ENCODE results near the gene ZNF614.
A peak's percentile ranks its signal among the peaks of the same experiment; 100 is the strongest.

Gene ZNF614

GRCh38 chr19:51994048-51994644 is 34.0 kb downstream of the ZNF614 start:
- TF ChIP-seq SPI1 (IDR thresholded peaks at IDR 0.05; ENCODE audit: borderline replicate concordance, low read depth), result no peak
- no peak for TF ChIP-seq GABPA (IDR thresholded peaks at IDR 0.05; ENCODE audit: low read depth)
- TF ChIP-seq, protein P1, sequence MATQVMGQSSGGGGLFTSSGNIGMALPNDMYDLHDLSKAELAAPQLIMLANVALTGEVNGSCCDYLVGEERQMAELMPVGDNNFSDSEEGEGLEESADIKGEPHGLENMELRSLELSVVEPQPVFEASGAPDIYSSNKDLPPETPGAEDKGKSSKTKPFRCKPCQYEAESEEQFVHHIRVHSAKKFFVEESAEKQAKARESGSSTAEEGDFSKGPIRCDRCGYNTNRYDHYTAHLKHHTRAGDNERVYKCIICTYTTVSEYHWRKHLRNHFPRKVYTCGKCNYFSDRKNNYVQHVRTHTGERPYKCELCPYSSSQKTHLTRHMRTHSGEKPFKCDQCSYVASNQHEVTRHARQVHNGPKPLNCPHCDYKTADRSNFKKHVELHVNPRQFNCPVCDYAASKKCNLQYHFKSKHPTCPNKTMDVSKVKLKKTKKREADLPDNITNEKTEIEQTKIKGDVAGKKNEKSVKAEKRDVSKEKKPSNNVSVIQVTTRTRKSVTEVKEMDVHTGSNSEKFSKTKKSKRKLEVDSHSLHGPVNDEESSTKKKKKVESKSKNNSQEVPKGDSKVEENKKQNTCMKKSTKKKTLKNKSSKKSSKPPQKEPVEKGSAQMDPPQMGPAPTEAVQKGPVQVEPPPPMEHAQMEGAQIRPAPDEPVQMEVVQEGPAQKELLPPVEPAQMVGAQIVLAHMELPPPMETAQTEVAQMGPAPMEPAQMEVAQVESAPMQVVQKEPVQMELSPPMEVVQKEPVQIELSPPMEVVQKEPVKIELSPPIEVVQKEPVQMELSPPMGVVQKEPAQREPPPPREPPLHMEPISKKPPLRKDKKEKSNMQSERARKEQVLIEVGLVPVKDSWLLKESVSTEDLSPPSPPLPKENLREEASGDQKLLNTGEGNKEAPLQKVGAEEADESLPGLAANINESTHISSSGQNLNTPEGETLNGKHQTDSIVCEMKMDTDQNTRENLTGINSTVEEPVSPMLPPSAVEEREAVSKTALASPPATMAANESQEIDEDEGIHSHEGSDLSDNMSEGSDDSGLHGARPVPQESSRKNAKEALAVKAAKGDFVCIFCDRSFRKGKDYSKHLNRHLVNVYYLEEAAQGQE (IDR thresholded peaks at IDR 0.05; ENCODE audit: insufficient replicate concordance, low read depth), result no peak
- no peak for TF ChIP-seq POLR2AphosphoS5 (IDR thresholded peaks at IDR 0.05; ENCODE audit: low read depth)
- TF ChIP-seq, protein P2, sequence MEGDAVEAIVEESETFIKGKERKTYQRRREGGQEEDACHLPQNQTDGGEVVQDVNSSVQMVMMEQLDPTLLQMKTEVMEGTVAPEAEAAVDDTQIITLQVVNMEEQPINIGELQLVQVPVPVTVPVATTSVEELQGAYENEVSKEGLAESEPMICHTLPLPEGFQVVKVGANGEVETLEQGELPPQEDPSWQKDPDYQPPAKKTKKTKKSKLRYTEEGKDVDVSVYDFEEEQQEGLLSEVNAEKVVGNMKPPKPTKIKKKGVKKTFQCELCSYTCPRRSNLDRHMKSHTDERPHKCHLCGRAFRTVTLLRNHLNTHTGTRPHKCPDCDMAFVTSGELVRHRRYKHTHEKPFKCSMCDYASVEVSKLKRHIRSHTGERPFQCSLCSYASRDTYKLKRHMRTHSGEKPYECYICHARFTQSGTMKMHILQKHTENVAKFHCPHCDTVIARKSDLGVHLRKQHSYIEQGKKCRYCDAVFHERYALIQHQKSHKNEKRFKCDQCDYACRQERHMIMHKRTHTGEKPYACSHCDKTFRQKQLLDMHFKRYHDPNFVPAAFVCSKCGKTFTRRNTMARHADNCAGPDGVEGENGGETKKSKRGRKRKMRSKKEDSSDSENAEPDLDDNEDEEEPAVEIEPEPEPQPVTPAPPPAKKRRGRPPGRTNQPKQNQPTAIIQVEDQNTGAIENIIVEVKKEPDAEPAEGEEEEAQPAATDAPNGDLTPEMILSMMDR (IDR thresholded peaks at IDR 0.05; ENCODE audit: insufficient read depth, low read length), result no peak
- no peak overlapping the region for H3K27ac ChIP-seq (replicated peaks)
- no peaks in the 10 kb centered on the region for H3K27me3 ChIP-seq (ENCODE audit: insufficient read depth, poor library complexity, severe bottlenecking)
- DNase-seq (ENCODE audit: low read depth in 1 of 2, low spot score in 1 of 2), result no peak
- H3K4me3 ChIP-seq (replicated peaks; ENCODE audit: insufficient read depth, low read length), result no peak overlapping the region

DNA sequence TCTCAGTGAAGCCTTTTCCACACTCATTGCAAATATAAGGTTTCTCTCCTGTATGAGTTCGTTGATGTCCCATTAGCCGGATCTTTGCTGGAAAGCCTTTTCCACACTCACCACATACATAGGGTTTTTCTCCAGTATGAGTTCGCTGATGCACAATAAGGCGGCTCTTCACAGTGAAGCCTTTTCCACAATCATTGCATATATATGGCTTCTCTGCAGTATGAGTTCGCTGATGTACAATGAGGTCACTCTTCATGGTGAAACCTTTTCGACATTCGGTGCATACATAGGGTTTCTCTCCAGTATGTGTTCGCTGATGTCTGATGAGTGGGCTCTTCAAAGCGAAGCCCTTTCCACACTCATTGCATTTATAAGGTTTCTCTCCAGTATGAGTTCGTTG is 34.8 kb downstream of the ZNF614 start:
- Histone ChIP-seq H3K4me3 (replicated peaks; ENCODE audit: insufficient read depth, low read length) (no peak overlapping the region), H3K27ac (replicated peaks) (no peak overlapping the region), H3K27me3 (ENCODE audit: insufficient read depth, poor library complexity, severe bottlenecking) (no peaks in the 10 kb centered on the region)
- no peak for DNase-seq (ENCODE audit: low read depth in 1 of 2, low spot score in 1 of 2)
- TF ChIP-seq, protein P1 (IDR thresholded peaks at IDR 0.05; ENCODE audit: insufficient replicate concordance, low read depth), result no peak
- TF ChIP-seq GABPA (IDR thresholded peaks at IDR 0.05; ENCODE audit: low read depth), result no peak
- no peak for TF ChIP-seq SPI1 (IDR thresholded peaks at IDR 0.05; ENCODE audit: borderline replicate concordance, low read depth)
- no peak for TF ChIP-seq POLR2AphosphoS5 (IDR thresholded peaks at IDR 0.05; ENCODE audit: low read depth)
- TF ChIP-seq, protein P2 (IDR thresholded peaks at IDR 0.05; ENCODE audit: insufficient read depth, low read length), result no peak

GRCh38 chr19:51986309-51987291 is 41.6 kb downstream of the ZNF614 start, which contains the start of gene ZNF350:
TSS of gene ZNF350 (minus strand) at chr19:51986840. CDS start at chr19:51974360, 12,480 bp downstream.
- no peaks in the 10 kb centered on the region for H3K27me3 ChIP-seq (ENCODE audit: insufficient read depth, poor library complexity, severe bottlenecking)
- peak; percentile 98 for DNase-seq (ENCODE audit: low read depth in 1 of 2, low spot score in 1 of 2)
- H3K27ac ChIP-seq (replicated peaks), result peak within 1 kb of the TSS; percentile 88
- TF ChIP-seq POLR2AphosphoS5 (IDR thresholded peaks at IDR 0.05; ENCODE audit: low read depth) (peak; percentile 78), GABPA (IDR thresholded peaks at IDR 0.05; ENCODE audit: low read depth) (no peak), SPI1 (IDR thresholded peaks at IDR 0.05; ENCODE audit: borderline replicate concordance, low read depth) (peak; percentile 91)
- TF ChIP-seq, protein P1 (IDR thresholded peaks at IDR 0.05; ENCODE audit: insufficient replicate concordance, low read depth), result peak; percentile 32
- TF ChIP-seq, protein P2 (IDR thresholded peaks at IDR 0.05; ENCODE audit: insufficient read depth, low read length), result no peak
- H3K4me3 ChIP-seq (replicated peaks; ENCODE audit: insufficient read depth, low read length), result peak within 1 kb of the TSS; percentile 81
